BLaER1 (cell line): ENCODE measurements around the gene CKAP2L.

ENCODE experiments used
- H3K27ac ChIP-seq: shearing (Covaris generic); formaldehyde crosslinking; 2 replicates; pipeline ENCODE4 v1.8.1; 2022
- H3K27me3 ChIP-seq: shearing (Covaris generic); formaldehyde crosslinking; 2 replicates; pipeline ENCODE4 v1.8.1; 2022
- H3K36me3 ChIP-seq: shearing (Covaris generic); formaldehyde crosslinking; 2 replicates; pipeline ENCODE4 v1.8.1; 2022
- H3K4me1 ChIP-seq: shearing (Covaris generic); formaldehyde crosslinking; 2 replicates; pipeline ENCODE4 v1.8.1; 2022
- H3K4me2 ChIP-seq: shearing (Covaris generic); formaldehyde crosslinking; 2 replicates; pipeline ENCODE4 v1.8.1; 2022
- H3K4me3 ChIP-seq: shearing (Covaris generic); formaldehyde crosslinking; 2 replicates; pipeline ENCODE4 v1.8.1; 2022
- H3K9ac ChIP-seq: shearing (Covaris generic); formaldehyde crosslinking; 2 replicates; pipeline ENCODE4 v1.8.1; 2022
- H3K9me3 ChIP-seq: shearing (Covaris generic); formaldehyde crosslinking; 2 replicates; pipeline ENCODE4 v1.8.1; 2022
- H4K20me1 ChIP-seq: shearing (Covaris generic); formaldehyde crosslinking; 2 replicates; pipeline ENCODE4 v1.8.1; 2022
- Cebpa-rat ChIP-seq: shearing (Covaris generic); IDR thresholded peaks from 2 replicates; pipeline ENCODE4 v1.8.1; 2022

The CKAP2L gene

DNA sequence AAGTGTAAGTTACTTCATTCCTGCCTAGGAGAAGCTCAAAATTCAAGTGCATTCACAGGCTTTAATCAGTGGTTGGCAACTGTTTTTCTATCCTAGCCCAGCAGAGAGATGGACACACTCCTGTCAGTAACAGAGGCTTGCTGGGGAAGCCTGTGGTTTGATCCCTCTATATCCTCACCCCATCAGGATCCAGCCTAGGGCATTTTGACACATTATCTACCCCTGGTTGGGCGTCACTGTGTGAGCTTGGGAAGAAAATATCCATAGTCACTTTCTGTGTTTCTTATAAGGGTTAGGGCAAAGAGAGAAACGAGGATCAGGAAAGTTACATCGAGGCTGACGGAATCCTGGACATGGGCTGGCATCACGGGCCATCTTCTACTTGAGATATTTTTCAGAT, 33.6 kb downstream of the CKAP2L start:
- no peaks in the 10 kb centered on the region for H3K9me3 ChIP-seq
- no peaks in the 10 kb centered on the region for H3K36me3 ChIP-seq
- H4K20me1 ChIP-seq = no peaks in the 10 kb centered on the region
- H3K4me3 ChIP-seq = no peak overlapping the region
- H3K27ac ChIP-seq = no peak overlapping the region
- H3K9ac ChIP-seq = no peak overlapping the region
- no peak for TF ChIP-seq Cebpa-rat
- H3K4me1 ChIP-seq = peaks cover 24% of the 10 kb centered on the region
- no peak overlapping the region for H3K4me2 ChIP-seq
- H3K27me3 ChIP-seq = no peaks in the 10 kb centered on the region

- Histone ChIP-seq H3K4me1 (peaks cover 24% of the 10 kb centered on the region), H3K27ac (no peak overlapping the region), H3K4me3 (no peak overlapping the region), H3K27me3 (no peaks in the 10 kb centered on the region), H3K36me3 (no peaks in the 10 kb centered on the region), H3K9ac (no peak overlapping the region), H4K20me1 (no peaks in the 10 kb centered on the region), H3K9me3 (no peaks in the 10 kb centered on the region), H3K4me2 (no peak overlapping the region)
- no peak for TF ChIP-seq Cebpa-rat
Measured at GRCh38 chr2:112730216-112730615, 34.2 kb downstream of the CKAP2L start.

GRCh38 chr2:112728378-112729175, 35.8 kb downstream of the CKAP2L start:
- peak overlapping the region; percentile 11; the same call in 1 of the 2 replicates for H3K4me2 ChIP-seq
- H3K27me3 ChIP-seq = no peaks in the 10 kb centered on the region
- H3K4me1 ChIP-seq = peaks cover 24% of the 10 kb centered on the region
- no peaks in the 10 kb centered on the region for H3K36me3 ChIP-seq
- no peak overlapping the region for H3K9ac ChIP-seq
- no peak overlapping the region for H3K4me3 ChIP-seq
- H3K27ac ChIP-seq = no peak overlapping the region
- TF ChIP-seq Cebpa-rat = no peak
- H4K20me1 ChIP-seq = no peaks in the 10 kb centered on the region
- no peaks in the 10 kb centered on the region for H3K9me3 ChIP-seq

- H3K4me1 ChIP-seq = peaks cover 24% of the 10 kb centered on the region
- no peak overlapping the region for H3K9ac ChIP-seq
- no peak overlapping the region for H3K27ac ChIP-seq
- no peaks in the 10 kb centered on the region for H3K9me3 ChIP-seq
- no peak overlapping the region for H3K4me3 ChIP-seq
- no peaks in the 10 kb centered on the region for H4K20me1 ChIP-seq
- no peak overlapping the region for H3K4me2 ChIP-seq
- H3K36me3 ChIP-seq = no peaks in the 10 kb centered on the region
- TF ChIP-seq Cebpa-rat = no peak
- H3K27me3 ChIP-seq = no peaks in the 10 kb centered on the region
Measured at GRCh38 chr2:112728029-112728362, 36.4 kb downstream of the CKAP2L start.

- Histone ChIP-seq H3K4me2 (no peak overlapping the region), H3K4me3 (no peak overlapping the region), H3K9ac (no peak overlapping the region), H3K4me1 (peaks cover 24% of the 10 kb centered on the region), H3K9me3 (no peaks in the 10 kb centered on the region), H4K20me1 (no peaks in the 10 kb centered on the region), H3K36me3 (no peaks in the 10 kb centered on the region), H3K27me3 (no peaks in the 10 kb centered on the region), H3K27ac (no peak overlapping the region)
- no peak for TF ChIP-seq Cebpa-rat
Measured at GRCh38 chr2:112727276-112728028, 37.0 kb downstream of the CKAP2L start.

GRCh38 chr2:112726487-112727190, 37.8 kb downstream of the CKAP2L start:
- Histone ChIP-seq H3K4me3 (no peak overlapping the region), H3K27ac (peak overlapping the region; percentile 11), H3K4me2 (peak overlapping the region; percentile 25), H3K36me3 (no peaks in the 10 kb centered on the region), H3K4me1 (peaks cover 24% of the 10 kb centered on the region), H3K27me3 (no peaks in the 10 kb centered on the region), H4K20me1 (no peaks in the 10 kb centered on the region), H3K9ac (no peak overlapping the region), H3K9me3 (no peaks in the 10 kb centered on the region)
- no peak for TF ChIP-seq Cebpa-rat

DNA sequence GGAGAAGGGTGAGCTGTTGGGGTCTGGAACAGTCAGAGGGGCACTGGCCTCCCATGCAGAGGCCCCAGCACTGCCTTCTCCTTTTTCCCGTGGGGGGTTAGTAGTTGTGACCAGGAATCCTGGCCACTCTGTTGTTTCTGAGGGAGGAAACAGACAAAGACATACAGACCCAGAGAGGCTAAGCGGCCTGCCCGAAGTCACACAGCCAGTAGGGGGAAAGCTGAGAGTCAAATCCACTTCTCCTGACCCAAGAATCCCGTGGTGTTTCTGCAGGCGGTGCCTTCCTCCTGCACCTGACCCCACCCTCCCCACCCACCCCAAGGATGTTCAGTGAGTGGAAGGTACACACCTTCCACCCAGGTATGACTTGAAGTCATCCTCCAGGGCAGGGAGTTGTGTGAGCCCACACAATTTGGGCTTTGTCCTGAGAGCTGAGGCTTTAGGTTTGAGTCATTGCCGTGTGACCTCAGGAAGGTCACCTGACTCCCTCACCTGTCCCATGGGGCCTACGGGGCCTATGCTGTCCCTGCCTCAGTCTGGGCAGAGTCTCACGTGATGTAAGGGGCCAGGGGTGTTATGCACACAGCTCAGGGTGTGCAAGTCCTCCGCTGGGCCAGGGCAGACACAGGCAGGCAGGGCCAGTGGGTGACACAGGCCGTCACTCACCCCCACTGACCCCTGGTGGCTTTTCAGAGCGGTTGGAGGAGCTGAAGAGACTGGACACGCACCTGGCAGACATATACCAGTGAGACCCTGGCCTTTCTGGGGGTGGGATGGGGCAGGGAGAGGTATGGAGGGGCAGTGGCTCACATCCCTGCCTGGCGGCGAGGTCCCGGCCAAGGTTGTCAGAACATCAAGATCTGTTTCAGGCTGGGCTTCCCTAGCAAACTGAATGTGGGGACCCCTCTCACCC, 38.6 kb downstream of the CKAP2L start:
- H3K9ac ChIP-seq = no peak overlapping the region
- TF ChIP-seq Cebpa-rat = no peak
- H3K36me3 ChIP-seq = no peaks in the 10 kb centered on the region
- peaks cover 25% of the 10 kb centered on the region for H3K4me1 ChIP-seq
- no peaks in the 10 kb centered on the region for H3K9me3 ChIP-seq
- H3K4me2 ChIP-seq = peak overlapping the region; percentile 25
- H3K27ac ChIP-seq = peak overlapping the region; percentile 11; the same call in 1 of the 2 replicates
- no peaks in the 10 kb centered on the region for H3K27me3 ChIP-seq
- no peak overlapping the region for H3K4me3 ChIP-seq
- H4K20me1 ChIP-seq = no peaks in the 10 kb centered on the region

DNA sequence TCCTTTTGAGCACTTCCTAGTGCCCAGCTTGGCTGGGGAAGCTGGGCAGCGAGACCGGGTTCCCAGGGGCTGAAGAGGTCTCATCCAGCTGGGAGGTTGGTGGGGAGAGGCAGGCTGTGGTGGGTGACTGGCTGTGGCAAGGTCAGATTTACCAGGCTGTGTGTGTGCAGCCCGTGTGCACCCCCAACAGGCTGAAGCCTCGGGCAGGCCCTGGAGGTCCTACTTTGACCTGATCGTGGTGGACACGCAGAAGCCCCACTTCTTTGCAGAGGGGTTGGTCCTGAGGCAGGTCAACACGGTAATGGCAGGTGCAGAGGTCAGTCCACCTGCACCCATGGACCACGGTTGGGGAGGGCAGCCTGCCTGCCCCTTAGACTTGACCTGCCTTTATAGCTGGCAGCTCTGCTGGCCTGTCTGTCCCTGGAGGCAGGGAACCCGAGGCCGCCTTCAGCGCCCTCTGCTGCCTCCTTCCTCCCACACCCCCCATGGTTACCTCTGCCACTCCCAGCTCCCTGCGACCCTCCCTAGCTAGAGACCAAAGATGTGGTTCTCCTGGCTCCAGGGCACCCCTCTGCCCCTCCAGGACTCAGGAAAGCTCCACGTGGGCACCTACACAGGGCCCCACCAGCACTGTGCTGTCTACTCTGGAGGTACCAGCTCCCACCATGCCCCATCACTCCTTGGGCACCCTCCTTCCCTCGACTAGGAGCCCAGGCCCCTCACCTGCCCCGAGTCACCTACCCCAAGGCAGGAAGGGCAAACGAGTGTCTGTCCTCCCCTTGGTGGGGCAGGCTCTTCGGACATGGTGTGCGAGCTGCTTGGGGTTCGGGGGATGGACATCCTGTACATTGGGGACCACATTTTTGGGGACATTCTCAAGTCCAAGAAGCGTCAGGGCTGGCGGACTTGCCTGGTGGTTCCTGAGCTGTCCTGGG, 39.6 kb downstream of the CKAP2L start:
- H3K4me3 ChIP-seq = no peak overlapping the region
- H3K9ac ChIP-seq = no peak overlapping the region
- no peak overlapping the region for H3K27ac ChIP-seq
- no peaks in the 10 kb centered on the region for H3K9me3 ChIP-seq
- H4K20me1 ChIP-seq = no peaks in the 10 kb centered on the region
- H3K36me3 ChIP-seq = no peaks in the 10 kb centered on the region
- H3K27me3 ChIP-seq = no peaks in the 10 kb centered on the region
- H3K4me1 ChIP-seq = peaks cover 33% of the 10 kb centered on the region
- no peak for TF ChIP-seq Cebpa-rat
- no peak overlapping the region for H3K4me2 ChIP-seq
